GM13976 (cell line): ENCODE results near the gene ATP6V0D1.

Source experiments
- DNase-seq: peaks from one replicate; pipeline ENCODE4 v3.0.0; 2012; ENCODE audit warnings: low spot score
- in situ Hi-C: fragments of 300-500 bp; cut with MboI; formaldehyde crosslinking; loops from one replicate; pipeline ENCODE4 v1.12.0; 2022; ENCODE audit warnings: low sequenced_read_pairs, mixed read lengths, inconsistent platforms; ENCODE audit not compliant: unreplicated experiment
- TF ChIP-seq, protein P1 (sequence below): IDR thresholded peaks from 2 replicates; pipeline ENCODE4 v1.5.1; 2012; ENCODE audit warnings: borderline replicate concordance, mild to moderate bottlenecking; ENCODE audit not compliant: insufficient read depth; ENCODE audit errors: extremely low read depth, missing control alignments, control extremely low read depth

Gene ATP6V0D1

DNA sequence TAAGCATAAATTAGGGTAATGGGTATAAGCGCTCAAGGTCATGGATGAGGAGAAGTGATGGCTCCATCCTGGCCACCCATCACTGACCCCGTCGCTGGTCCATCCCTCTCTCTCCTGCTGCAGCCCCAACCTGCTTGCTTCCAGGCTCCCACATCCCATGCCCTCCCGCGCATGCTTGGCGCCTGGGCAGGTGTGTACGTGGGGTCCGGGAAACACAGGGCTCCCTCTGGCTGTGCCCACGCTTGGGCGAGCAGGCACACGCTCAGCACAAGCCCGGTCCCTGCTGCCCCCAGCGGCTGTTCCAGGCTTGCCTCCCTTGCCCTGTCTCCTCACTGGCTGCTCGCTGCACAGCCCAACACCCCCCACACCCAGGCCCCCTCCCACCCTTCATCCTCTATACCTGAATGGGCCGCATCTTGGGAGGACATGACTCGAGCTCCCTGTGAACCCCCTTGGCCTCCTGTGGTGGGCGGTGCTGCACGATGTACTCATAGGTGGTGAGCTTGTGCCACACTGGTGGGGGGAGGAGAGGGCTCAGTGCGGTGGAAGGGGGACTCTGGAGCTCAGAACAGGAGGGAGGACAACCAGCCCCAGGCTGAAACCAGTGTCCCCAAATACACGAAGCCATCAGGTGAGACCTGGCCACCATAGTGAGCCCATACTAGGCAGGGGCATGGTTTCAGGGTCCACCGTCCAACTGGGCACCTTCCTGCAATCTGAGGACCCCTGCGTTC, 83.0 kb downstream of the ATP6V0D1 start:
- no peak for DNase-seq
- in situ Hi-C loops, result no loop called here
- TF ChIP-seq, protein P1, sequence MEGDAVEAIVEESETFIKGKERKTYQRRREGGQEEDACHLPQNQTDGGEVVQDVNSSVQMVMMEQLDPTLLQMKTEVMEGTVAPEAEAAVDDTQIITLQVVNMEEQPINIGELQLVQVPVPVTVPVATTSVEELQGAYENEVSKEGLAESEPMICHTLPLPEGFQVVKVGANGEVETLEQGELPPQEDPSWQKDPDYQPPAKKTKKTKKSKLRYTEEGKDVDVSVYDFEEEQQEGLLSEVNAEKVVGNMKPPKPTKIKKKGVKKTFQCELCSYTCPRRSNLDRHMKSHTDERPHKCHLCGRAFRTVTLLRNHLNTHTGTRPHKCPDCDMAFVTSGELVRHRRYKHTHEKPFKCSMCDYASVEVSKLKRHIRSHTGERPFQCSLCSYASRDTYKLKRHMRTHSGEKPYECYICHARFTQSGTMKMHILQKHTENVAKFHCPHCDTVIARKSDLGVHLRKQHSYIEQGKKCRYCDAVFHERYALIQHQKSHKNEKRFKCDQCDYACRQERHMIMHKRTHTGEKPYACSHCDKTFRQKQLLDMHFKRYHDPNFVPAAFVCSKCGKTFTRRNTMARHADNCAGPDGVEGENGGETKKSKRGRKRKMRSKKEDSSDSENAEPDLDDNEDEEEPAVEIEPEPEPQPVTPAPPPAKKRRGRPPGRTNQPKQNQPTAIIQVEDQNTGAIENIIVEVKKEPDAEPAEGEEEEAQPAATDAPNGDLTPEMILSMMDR, result no peak

DNA sequence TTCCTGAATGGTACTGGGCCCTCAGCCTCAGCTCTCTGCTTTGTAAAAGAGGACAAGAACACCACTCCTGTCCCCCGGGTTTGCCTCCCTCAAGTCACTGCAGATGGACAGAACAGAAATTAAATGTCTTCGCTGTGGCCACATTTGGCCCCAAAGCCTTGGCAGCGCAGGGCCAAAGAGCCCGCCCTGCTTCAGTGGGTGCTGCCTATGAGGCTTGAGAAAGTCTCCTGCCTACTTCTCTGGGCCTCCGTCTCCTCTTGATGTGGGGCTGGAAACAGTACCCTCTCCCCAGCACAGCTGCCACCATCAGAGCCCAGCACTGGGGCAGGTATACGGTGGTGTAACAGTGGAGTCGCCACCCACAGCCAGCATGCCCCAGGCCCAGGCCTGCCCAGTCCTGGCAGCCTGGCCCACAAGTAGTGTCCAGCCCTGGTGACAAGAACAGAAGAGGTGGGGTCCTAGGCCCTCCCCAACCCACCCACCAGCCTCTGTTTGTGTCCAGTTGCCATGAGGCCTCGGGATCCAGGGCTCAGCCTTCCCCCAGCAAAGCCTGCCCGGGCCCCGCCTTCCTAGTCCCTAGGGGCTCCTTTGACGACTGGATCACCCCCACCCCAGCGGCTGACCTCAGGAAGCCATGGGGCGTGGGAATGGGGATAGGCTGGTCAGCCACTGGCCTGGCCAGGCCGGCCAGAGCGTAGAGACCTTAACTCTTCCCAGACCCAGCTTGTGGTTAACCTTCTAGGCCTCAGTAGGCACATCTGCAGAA, 83.7 kb downstream of the ATP6V0D1 start:
- DNase-seq, result no peak
- in situ Hi-C loops, result no loop called here

DNA sequence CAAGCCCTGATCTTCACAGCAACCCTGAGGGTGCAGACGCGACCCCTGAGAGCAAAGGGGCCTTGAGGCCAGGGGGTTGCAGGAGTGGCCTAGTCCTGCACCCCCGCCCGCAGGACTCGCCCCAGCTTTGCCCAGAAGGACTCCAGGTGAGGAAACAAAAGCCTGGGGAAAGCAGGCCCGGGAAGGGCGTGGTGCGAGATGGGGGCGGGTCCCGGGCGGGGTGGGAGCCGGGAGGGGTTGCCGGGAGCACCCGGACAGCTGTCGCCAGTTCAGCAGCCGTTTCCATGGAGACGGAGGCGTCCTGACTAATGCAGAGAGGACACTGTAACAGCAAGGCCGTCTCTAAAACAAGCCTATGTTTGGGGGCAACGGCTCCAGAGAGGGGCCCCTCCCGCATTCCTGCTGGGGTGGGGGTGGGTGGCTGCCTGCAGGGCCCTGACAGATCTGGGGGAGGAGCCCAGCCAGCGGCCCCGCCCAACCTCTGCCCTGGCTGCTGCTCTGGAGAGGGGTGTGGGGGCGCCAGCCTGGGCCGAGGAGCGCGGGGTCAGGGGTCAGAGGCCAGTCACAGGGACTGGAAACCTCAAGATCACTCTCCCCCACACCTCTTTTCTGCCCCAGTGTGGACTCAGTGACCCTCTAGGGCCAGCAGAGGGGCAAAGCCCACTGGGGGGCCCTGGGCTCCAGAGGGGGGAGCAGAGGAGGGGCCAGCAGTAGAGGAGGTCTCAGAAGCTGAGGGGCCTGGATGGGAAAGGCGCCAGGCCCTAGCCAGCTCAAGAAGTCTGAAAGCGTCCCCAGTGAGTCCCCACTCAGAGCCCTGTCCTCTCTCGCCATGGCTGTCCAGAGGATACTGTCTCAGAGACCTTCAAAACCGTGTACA, 84.6 kb downstream of the ATP6V0D1 start:
- TF ChIP-seq, protein P1, result no peak
- in situ Hi-C loops, result no loop called here
- no peak for DNase-seq

More for the DNA sequence above, 83.7 kb downstream of the ATP6V0D1 start:
- TF ChIP-seq, protein P1, result no peak

GRCh38 chr16:67395458-67396158, 85.3 kb downstream of the ATP6V0D1 start:
- peak; percentile 35 for DNase-seq
- in situ Hi-C loops, result no loop called here
- TF ChIP-seq, protein P1, result no peak

- TF ChIP-seq, protein P1, result no peak
- DNase-seq, result peak; percentile 42
- in situ Hi-C loops, result no loop called here
Measured at GRCh38 chr16:67395105-67395457, 85.9 kb downstream of the ATP6V0D1 start.
